Ishikawa (cell line): ENCODE data around the gene PAX2.

Experiments used
- CEBPB ChIP-seq: IDR thresholded peaks from 2 replicates; pipeline ENCODE4 v1.6.1; 2012
- CREB1 ChIP-seq: IDR thresholded peaks from 2 replicates; pipeline ENCODE4 v1.6.1; 2012; ENCODE audit warnings: low read depth
- EGR1 ChIP-seq: IDR thresholded peaks from 2 replicates; pipeline ENCODE4 v1.6.1; 2012
- EP300 ChIP-seq: IDR thresholded peaks from 2 replicates; pipeline ENCODE4 v1.6.1; 2012; ENCODE audit warnings: borderline replicate concordance
- FOXM1 ChIP-seq: IDR thresholded peaks from 2 replicates; pipeline ENCODE4 v1.6.1; 2012; ENCODE audit warnings: low read depth, borderline replicate concordance
- NFIC ChIP-seq: IDR thresholded peaks from 2 replicates; pipeline ENCODE4 v1.6.1; 2012
- RAD21 ChIP-seq: IDR thresholded peaks from 2 replicates; pipeline ENCODE4 v1.6.1; 2012; ENCODE audit warnings: low read depth
- TAF1 ChIP-seq: IDR thresholded peaks from 2 replicates; pipeline ENCODE4 v1.6.1; 2012; ENCODE audit warnings: low read depth, mild to moderate bottlenecking
- TCF12 ChIP-seq: IDR thresholded peaks from 2 replicates; pipeline ENCODE4 v1.6.1; 2012; ENCODE audit warnings: low read depth
- TEAD4 ChIP-seq: IDR thresholded peaks from 2 replicates; pipeline ENCODE4 v1.6.1; 2012
- USF1 ChIP-seq: IDR thresholded peaks from 2 replicates; pipeline ENCODE4 v1.6.1; 2012
- YY1 ChIP-seq: IDR thresholded peaks from 2 replicates; pipeline ENCODE4 v1.6.1; 2012; ENCODE audit warnings: low read depth
- ZBTB7A ChIP-seq: IDR thresholded peaks from 2 replicates; pipeline ENCODE4 v1.6.1; 2012; ENCODE audit warnings: low read depth
- TF ChIP-seq, protein P1 (sequence below): IDR thresholded peaks from 2 replicates; pipeline ENCODE4 v1.6.1; 2012; ENCODE audit warnings: low read depth, mild to moderate bottlenecking
- TF ChIP-seq, protein P2 (sequence below): IDR thresholded peaks from 2 replicates; pipeline ENCODE4 v1.6.1; 2012

PAX2 gene

DNA sequence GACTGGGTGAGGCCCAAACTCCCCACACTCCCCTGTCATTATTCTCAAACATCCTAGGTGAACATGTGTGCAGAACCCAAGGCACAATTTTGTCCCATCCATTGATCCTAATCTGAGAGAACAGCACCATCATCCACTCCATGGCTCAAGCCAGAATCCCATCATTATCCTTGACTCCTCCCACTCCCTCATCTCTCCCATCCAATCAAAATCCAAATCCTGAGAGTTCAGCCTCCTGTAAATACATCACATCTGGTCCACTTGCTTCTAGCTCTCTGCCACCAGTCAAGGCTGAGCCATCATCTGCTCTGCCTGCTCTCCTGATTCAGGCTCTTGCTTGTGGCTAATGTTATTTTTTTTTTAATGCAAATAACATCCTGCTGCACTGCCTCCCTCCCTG lies 91.5 kb downstream of the PAX2 start:
- TF ChIP-seq EP300 (no peak), YY1 (no peak), CREB1 (no peak), CEBPB (no peak), TAF1 (no peak), FOXM1 (no peak), USF1 (no peak), RAD21 (no peak), TCF12 (no peak), TEAD4 (no peak), EGR1 (no peak), NFIC (no peak), ZBTB7A (no peak)
- TF ChIP-seq, protein P1, sequence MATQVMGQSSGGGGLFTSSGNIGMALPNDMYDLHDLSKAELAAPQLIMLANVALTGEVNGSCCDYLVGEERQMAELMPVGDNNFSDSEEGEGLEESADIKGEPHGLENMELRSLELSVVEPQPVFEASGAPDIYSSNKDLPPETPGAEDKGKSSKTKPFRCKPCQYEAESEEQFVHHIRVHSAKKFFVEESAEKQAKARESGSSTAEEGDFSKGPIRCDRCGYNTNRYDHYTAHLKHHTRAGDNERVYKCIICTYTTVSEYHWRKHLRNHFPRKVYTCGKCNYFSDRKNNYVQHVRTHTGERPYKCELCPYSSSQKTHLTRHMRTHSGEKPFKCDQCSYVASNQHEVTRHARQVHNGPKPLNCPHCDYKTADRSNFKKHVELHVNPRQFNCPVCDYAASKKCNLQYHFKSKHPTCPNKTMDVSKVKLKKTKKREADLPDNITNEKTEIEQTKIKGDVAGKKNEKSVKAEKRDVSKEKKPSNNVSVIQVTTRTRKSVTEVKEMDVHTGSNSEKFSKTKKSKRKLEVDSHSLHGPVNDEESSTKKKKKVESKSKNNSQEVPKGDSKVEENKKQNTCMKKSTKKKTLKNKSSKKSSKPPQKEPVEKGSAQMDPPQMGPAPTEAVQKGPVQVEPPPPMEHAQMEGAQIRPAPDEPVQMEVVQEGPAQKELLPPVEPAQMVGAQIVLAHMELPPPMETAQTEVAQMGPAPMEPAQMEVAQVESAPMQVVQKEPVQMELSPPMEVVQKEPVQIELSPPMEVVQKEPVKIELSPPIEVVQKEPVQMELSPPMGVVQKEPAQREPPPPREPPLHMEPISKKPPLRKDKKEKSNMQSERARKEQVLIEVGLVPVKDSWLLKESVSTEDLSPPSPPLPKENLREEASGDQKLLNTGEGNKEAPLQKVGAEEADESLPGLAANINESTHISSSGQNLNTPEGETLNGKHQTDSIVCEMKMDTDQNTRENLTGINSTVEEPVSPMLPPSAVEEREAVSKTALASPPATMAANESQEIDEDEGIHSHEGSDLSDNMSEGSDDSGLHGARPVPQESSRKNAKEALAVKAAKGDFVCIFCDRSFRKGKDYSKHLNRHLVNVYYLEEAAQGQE, result no peak
- TF ChIP-seq, protein P2, sequence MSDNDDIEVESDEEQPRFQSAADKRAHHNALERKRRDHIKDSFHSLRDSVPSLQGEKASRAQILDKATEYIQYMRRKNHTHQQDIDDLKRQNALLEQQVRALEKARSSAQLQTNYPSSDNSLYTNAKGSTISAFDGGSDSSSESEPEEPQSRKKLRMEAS, result no peak

GRCh38 chr10:100837300-100837699 lies 91.9 kb downstream of the PAX2 start:
- TF ChIP-seq USF1, result no peak
- TF ChIP-seq EP300, result no peak
- TF ChIP-seq EGR1, result no peak
- TF ChIP-seq TAF1, result no peak
- no peak for TF ChIP-seq YY1
- TF ChIP-seq RAD21, result no peak
- no peak for TF ChIP-seq NFIC
- no peak for TF ChIP-seq ZBTB7A
- TF ChIP-seq, protein P2, result no peak
- TF ChIP-seq FOXM1, result no peak
- TF ChIP-seq TEAD4, result no peak
- TF ChIP-seq, protein P1, result no peak
- no peak for TF ChIP-seq CREB1
- no peak for TF ChIP-seq TCF12

- TF ChIP-seq EP300 (no peak), EGR1 (no peak), USF1 (no peak), RAD21 (no peak), TAF1 (no peak), ZBTB7A (no peak)
- TF ChIP-seq, protein P2, result no peak
- TF ChIP-seq, protein P1, result no peak
Measured at GRCh38 chr10:100838986-100839385, 93.6 kb downstream of the PAX2 start.

- TF ChIP-seq FOXM1 (no peak), YY1 (no peak), EGR1 (no peak), NFIC (no peak), USF1 (no peak), CREB1 (no peak), TCF12 (no peak), ZBTB7A (no peak), TAF1 (no peak), TEAD4 (no peak), EP300 (no peak), RAD21 (no peak)
- TF ChIP-seq, protein P1, result no peak
Measured at GRCh38 chr10:100841528-100841927, 96.1 kb downstream of the PAX2 start.
